HG03571 (cell line): ENCODE data around the gene CLEC7A.

ENCODE experiments used
- ATAC-seq: cut with Tn5 transposase; IDR thresholded peaks from one replicate; pipeline ENCODE4 v1.9.1; 2021; ENCODE audit not compliant: unreplicated experiment

Gene CLEC7A

DNA sequence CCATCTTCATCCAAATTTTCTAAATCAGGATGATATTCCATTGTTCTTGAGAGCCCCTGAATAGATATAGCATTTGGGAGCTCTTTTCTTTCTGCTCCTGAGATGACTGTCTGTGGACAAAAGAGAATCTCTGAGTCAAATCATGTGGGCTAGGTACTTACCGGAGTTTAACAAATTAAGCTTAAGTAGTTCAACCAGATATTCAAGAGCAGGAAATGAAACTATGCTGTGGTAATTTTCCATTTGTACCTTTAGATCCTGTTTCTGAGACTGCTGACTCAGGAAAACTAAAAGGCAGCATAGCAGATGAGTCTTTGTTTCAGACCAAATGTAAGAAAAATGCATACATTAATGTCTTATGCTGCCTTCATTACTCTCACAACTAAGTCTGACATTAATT, at the start of gene CLEC7A:
Gene CLEC7A (minus strand): TSS at position 158 of the 400 bp plus-strand sequence. CDS start 117 bp downstream, at position 41.
- ATAC-seq = peak; percentile 79

DNA sequence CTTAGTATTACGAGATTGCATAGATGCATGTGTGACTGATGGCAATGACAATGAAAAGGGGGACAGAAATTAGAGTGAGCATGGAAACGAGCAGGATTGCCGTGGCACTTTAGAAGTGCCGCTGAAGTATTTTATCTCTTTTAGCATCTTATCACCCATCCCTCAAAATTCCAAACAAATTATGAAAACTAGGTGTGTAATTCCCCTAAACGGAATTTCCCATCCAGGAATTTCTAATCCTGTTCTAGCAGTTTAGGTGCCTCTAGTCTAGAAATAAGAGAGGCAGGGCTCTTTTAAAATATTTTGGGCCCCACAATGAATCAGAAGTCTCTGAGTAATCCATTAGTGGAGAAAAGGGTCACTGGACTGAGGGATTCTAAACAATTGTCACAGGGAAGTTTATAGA, 49.8 kb upstream of the CLEC7A start:
- ATAC-seq = no peak

- ATAC-seq = no peak
Measured at GRCh38 chr12:10178821-10179220, 48.8 kb upstream of the CLEC7A start, which contains the start of gene TMEM52B. TSS of gene TMEM52B (plus strand) at chr12:10179032. CDS start at chr12:10179575, 543 bp downstream.

DNA sequence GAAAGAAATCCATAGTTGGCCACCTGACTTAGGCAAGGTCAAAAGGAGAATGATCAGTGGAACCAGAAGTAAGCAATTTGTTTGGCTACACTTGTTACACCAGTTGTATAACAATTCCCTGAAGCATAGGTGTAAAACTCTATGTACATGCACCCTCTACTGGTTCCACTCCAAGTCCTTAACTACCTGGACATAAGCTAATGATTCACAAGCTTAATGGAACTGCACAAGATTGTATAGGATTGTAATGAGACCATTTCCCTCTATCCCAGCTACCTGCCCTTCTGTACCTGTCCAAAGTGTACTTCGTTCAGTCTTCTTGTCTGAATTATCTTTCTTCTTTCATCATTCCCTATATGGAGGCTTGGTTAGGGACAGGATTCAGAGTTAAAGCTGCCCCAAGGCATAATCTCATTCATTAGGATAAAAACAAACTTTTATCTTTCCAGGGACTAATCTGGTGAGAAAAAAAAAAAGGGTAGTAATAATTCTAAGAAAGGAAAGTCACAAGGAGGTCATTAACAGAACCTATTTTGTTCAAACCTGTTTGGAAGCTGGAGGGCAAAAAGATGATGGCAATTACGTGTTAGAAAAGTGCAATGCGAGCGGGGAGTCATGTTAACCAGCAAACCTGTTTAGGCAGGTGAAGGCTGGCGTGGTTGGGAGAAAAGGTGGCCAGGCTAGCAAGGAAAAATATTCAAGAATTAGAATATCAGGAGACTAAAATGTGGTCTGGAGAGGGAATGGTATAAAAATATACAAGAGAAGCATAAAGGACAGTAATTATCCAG, 46.0 kb upstream of the CLEC7A start:
- ATAC-seq = no peak

GRCh38 chr12:10174986-10175614, 45.1 kb upstream of the CLEC7A start:
- no peak for ATAC-seq

- no peak for ATAC-seq
Measured at GRCh38 chr12:10171973-10172728, 42.2 kb upstream of the CLEC7A start, which contains the start of gene OLR1. TSS of gene OLR1 (minus strand) at chr12:10172132. CDS start at chr12:10172077, 55 bp downstream.

- no peak for ATAC-seq
Measured at GRCh38 chr12:10170216-10170615, 40.2 kb upstream of the CLEC7A start.

DNA sequence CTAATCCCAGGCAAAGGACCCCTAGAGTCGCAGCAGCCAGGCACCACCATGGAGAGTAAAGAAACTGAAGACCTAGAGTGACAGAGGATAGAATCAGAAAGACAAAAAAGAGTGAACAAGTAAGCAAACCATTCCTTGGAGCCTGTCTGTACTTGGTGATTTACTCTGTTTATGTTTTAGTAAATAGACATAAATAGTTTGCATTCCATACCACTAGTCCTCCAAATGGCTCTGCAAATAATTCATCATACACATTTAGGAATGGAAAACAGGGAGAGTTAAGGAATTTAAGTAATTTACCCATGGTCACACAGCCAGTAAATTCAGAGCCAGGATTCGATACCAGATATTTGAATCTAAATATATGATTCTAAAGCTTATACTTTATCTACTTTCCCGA, 39.1 kb upstream of the CLEC7A start:
- no peak for ATAC-seq

DNA sequence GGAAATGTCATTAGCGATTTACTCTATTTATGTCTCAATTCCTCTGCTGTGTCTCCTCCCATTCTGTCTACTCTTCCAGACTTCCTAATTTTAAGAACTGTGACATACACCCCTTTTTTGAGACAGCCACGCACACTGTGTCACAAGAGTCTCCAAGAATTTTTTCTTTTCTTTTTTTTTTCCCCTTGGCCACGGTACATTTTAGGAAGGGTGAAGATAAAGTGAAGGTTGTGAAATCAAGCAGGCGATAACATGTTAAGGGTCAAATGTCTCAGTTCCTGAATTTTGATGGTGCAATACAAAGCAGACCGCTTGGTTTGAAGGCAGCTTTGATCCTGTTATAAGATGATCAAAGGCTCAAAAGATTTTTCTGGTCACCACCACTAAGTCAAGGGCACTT, 37.6 kb upstream of the CLEC7A start:
- ATAC-seq = no peak

- no peak for ATAC-seq
Measured at GRCh38 chr12:10165421-10165820, 35.4 kb upstream of the CLEC7A start.

DNA sequence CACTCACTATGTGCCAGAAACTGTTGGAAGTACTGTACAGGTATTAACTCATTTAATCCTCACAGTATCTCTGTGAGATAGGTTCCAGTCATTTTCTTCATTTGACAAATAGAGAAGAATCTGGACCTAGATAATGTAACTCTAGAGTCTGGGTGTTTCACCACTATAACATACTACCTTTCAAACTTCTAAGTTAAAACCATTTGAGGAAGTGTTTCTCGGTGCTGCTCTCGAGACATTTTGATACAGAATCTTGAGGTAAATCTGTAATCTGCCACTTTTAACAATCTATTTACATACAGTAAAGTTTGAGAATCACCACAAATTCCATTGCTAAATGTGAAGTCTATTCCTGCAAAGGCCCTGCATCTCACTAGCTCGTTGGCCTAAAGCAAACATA, 33.1 kb upstream of the CLEC7A start:
- ATAC-seq = no peak

DNA sequence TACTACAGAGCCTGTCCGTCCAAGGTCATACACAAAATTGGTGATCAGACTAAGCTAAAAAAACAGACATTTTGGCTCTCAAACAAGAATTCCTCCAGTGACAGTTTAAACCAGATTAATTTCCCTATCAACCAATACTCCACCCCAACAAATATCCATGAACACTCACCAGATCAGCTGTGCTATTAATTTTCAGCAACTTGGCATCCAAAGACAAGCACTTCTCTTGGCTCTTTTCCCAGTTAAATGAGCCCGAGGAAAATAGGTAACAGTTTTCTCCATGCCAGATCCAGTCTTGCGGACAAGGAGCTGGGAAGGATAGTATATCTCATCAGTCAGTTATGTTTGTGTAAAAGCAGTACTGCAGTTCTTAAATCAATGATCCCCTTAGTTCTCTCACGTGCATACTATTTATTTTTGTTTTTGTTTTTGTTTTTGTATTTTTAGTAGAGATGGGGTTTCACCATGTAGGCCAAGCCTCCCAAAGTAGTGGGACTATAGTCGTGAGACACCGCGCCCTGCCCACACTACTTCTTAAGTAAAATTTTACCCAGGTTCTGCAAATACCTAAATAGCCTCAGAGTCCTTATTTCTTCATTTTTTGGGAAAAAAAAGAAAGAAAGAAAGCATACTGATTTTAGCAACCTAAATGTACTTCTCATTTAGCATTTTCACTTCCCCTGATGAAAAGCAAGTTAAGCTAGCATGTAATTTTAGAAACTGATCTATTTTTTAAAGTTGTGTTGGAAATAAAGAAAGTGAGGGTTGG, 30.8 kb upstream of the CLEC7A start:
- ATAC-seq = no peak

- ATAC-seq = no peak
Measured at GRCh38 chr12:10159280-10159679, 29.3 kb upstream of the CLEC7A start.

GRCh38 chr12:10158406-10158805, 28.4 kb upstream of the CLEC7A start:
- ATAC-seq = no peak

DNA sequence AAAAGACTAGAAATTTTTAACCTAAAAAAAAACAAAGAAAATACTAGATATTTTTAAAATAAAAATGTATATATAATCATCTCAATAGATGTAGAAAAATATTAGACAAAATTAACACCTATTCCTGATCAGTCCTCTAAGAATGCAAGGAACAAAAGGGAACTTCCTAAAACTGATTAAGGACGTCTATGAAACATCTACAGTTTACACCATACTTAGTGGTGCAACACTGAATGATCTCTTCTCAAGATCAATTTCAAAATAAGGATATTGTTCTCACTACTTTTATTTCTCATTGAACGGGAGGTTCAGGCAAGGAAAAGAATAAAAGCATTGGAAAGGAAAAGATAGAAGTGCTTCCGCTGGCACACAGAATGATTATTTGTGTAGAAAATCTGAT, 26.0 kb upstream of the CLEC7A start:
- ATAC-seq = no peak

GRCh38 chr12:10154145-10154496, 24.1 kb upstream of the CLEC7A start:
- ATAC-seq = no peak

GRCh38 chr12:10153271-10154144, 23.5 kb upstream of the CLEC7A start:
- peak; percentile 55 for ATAC-seq

DNA sequence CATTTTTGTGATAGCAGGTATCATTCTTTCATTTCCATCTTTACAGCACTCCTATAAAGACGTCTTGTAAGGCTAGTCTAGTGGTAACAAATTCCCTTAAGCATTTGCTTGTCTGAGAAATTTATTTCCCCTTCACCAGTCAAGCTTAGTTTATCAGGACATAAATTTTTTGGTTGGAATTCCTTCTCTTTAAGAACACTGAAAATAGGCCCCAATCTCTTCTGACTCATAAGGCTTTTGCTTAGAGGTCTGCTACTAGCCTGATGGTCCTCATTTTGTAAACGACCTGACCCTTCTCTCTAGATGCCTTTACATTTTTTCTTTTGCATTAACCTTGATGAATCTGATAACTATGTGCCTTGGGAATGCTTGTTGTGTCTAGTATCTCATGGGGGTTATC, 21.6 kb upstream of the CLEC7A start:
- ATAC-seq = no peak

DNA sequence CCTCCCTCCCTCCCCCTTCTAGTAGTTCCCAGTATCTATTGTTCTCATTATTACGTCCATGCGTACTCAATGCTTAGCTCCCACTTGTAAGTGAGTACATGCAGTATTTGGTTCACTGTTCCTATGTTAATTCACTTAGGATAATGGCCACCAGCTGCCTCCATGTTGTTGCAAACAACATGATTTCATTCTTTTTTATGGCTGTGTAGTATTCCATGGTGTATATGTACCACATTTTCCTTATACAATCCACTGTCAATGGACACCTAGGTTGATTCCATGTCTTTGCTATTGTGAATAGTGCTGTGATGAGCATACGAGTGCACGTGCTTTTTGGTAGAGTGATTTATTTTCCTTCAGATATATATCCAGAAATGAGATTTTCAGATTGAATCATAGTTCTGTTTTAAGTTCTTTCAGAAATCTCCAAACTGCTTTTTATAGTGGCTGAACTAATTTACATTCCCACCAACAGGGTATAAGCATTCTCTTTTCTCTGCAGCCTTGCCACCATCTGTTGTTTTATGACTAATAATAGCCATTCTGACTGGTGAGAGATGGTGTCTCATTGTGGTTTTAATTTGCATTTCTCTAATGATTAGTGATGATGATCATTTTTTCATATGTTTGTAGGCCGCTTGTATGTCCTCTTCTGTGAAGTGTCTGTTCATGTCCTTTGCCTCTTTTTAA, 17.9 kb upstream of the CLEC7A start:
- ATAC-seq = peak; percentile 72
